Testis (tissue), 3 donors: Measurements from ENCODE around the gene CARMIL3. TPM values are rescaled to one million over a fixed set of nuclear protein-coding genes. Genes with fewer than 3 reads are reported as not detected.
A peak's percentile ranks its signal among the peaks of the same experiment; 100 is the strongest.

Experiments
- DNase-seq: peaks from one replicate; pipeline ENCODE4 v3.0.0-alpha.2; 2019
- H3K27ac ChIP-seq, 2 donors: fragments of 200-600 bp; sonication (generic); one replicate each; pipeline ENCODE4 v1.5.1; 2019
- H3K27me3 ChIP-seq: fragments of 200-600 bp; sonication (generic); one replicate; pipeline ENCODE4 v1.5.1; 2019
- H3K36me3 ChIP-seq: fragments of 200-600 bp; sonication (generic); one replicate; pipeline ENCODE4 v1.5.1; 2017; ENCODE audit warnings: low read depth; ENCODE audit errors: missing control alignments
- H3K4me1 ChIP-seq: fragments of 200-600 bp; sonication (generic); one replicate; pipeline ENCODE4 v1.5.1; 2019
- H3K4me3 ChIP-seq, 2 donors: fragments of 200-600 bp; sonication (generic); one replicate each; pipeline ENCODE4 v1.5.1; 2017 to 2019
- H3K9me3 ChIP-seq: fragments of 200-600 bp; sonication (generic); one replicate; pipeline ENCODE4 v1.5.1; 2017
- POLR2A ChIP-seq: fragments of 450-650 bp; IDR thresholded peaks from one replicate; pipeline ENCODE4 v1.6.1; 2017; ENCODE audit warnings: antibody characterized with exemption, mild to moderate bottlenecking, moderate library complexity
- WGBS, 2 donors: methylation state at CpG; one replicate each; pipeline ENCODE4 v1.1.5; 2018; 5-methylcytosine and 5-hydroxymethylcytosine counted together
- intact Hi-C: fragments of 100-400 bp; cut with DNase I; formaldehyde crosslinking; loops from one replicate; pipeline ENCODE4 v1.15.1; 2023; ENCODE audit warnings: low total_unique reads
- polyA plus RNA-seq: library from polyadenylated mRNA; stranded (reverse); fragments of 350-450 nt; fragmentation: Illumina TruSeq; extraction: RNeasy Lipid Tissue Mini Kit (QIAGEN cat#74804); gene quantifications from one replicate; pipeline ENCODE4 v1.2.3, GENCODE V29; 2014; ENCODE audit warnings: low read depth, low replicate concordance; ENCODE audit not compliant: insufficient read depth
- total RNA-seq, 2 donors: library from RNA; depleted of rRNA; stranded (reverse); fragments of >200 nt; gene quantifications; one replicate each; pipeline ENCODE4 v1.2.3, GENCODE V29; 2016
- TF ChIP-seq, protein P1 (sequence below), 3 experiments: fragments of 450-650 bp in 2 of 3; fragments of 200-600 bp in 1 of 3; sonication (generic) in 1 of 3; IDR thresholded peaks; one replicate each; pipeline ENCODE4 v1.5.1; 2016 to 2019; ENCODE audit warnings: antibody characterized with exemption in 3 of 3, mild to moderate bottlenecking in 2 of 3, moderate library complexity in 1 of 3

CARMIL3 gene
- total and polyA plus RNA-seq, 3 donors from 2014 or later = 6.8 to 8.6 (median 7.7) TPM

DNA sequence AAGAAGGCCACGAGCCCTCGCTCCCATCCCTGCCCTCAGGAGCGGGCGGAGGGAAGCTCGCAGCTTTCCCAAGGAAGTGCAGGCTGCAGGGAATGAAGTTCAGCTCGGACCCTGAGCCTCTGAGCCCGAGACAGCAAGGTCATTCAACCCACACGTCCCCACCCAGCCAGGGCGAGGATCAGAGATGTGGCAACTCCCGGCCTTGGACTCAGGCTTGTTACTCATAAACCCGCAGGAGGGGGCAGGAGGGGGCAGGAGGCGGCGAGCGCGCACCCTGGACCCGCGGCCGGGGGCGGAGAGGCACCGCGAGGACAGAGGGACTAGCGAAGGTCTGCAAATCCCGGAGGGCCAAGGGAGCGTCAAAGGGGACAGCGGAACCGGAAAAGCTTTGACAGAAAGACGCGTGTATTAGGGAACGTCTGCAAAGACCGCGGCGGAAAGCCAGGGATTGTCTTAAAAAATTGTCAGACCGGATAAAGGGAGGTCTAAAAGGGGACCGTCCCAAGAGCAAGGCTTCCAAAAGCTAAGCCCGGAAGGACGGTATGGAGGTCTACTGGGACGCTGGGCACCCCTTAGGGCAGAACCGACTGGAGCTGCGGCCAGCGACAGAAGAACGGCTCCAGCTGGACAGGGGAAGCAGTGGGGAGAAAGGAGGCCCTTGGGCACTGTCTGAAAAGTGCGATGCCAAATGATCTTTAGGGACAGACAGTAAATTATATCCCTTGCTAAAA lies 62.2 kb downstream of the CARMIL3 start:
- no peaks in the 10 kb centered on the region for H3K27me3 ChIP-seq
- peaks cover 9% of the 10 kb centered on the region for H3K4me1 ChIP-seq
- peak overlapping the region; percentile 99 to 100 for H3K27ac ChIP-seq
- H3K36me3 ChIP-seq = no peaks in the 10 kb centered on the region
- intact Hi-C loops = no loop called here
- TF ChIP-seq POLR2A = no peak
- TF ChIP-seq, protein P1, sequence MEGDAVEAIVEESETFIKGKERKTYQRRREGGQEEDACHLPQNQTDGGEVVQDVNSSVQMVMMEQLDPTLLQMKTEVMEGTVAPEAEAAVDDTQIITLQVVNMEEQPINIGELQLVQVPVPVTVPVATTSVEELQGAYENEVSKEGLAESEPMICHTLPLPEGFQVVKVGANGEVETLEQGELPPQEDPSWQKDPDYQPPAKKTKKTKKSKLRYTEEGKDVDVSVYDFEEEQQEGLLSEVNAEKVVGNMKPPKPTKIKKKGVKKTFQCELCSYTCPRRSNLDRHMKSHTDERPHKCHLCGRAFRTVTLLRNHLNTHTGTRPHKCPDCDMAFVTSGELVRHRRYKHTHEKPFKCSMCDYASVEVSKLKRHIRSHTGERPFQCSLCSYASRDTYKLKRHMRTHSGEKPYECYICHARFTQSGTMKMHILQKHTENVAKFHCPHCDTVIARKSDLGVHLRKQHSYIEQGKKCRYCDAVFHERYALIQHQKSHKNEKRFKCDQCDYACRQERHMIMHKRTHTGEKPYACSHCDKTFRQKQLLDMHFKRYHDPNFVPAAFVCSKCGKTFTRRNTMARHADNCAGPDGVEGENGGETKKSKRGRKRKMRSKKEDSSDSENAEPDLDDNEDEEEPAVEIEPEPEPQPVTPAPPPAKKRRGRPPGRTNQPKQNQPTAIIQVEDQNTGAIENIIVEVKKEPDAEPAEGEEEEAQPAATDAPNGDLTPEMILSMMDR (IDR thresholded peaks at IDR 0.05) = peak in 1 of 3 experiments; percentile 9
- peak; percentile 88 for DNase-seq
- 0 to 1% methylated on average over 24 to 42 of the region's 42 CpGs for WGBS, 2 donors
- H3K9me3 ChIP-seq = no peaks in the 10 kb centered on the region
- H3K4me3 ChIP-seq = peak overlapping the region; percentile 68 to 76

DNA sequence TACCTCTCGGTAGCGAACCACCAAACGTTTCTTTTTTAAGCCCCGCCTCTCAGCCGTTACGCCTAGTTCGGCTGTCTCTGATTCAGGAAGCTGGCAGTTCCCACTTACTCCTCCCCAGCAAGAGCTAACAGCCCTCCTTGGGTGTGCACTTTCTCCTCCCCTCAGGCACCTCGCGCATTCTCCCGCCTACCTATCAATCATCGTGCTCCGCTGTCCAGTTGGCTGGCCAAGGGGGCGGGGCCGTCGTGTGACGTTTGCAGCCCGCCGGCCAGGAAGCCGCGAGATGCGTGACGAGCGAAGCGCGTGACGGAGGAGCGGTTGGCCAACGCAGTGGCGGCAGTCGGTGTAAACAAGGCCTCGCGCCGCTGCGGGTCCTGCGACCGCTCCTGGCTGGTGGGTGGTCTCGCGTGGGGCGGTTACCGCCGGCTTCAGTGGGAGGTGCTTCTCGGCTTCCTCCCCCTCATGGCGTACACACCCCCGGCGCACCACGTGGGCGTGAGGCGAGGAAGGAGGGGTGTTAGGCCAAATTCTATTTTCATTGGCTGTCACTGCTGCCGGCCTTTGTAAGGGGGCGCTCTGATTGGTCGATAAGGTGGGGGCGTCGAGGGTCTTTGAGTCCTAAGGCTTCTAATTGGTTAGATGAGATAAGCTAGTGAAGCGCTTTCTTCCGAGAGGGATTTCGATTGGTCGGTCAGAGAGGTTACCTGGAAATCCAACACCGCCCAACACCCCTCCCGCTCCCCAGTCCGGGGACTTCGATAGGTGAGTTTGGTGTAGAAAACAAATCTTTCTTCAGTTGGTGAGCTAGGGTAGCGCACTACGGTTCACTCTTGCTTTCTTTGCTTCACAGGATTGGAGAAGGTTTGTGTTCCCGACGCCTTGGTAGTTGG lies 63.0 kb downstream of the CARMIL3 start, which contains the start of the genes DCAF11 and NRL:
DCAF11 (plus strand) TSS at position 246 of the 890 bp plus-strand sequence. CDS start 818 bp downstream, outside the sequence.
NRL (minus strand) TSS at position 418 of the 890 bp plus-strand sequence. CDS start 32,101 bp downstream, outside the sequence.
- TF ChIP-seq POLR2A = no peak
- TF ChIP-seq, protein P1 (IDR thresholded peaks at IDR 0.05) = peak in 1 of 3 experiments; percentile 19
- Histone ChIP-seq H3K4me3 (peak within 1 kb of the TSS; percentile 68 to 76), H3K27ac (peak within 1 kb of the TSS; percentile 99 to 100), H3K4me1 (peaks cover 9% of the 10 kb centered on the region), H3K36me3 (no peaks in the 10 kb centered on the region), H3K9me3 (no peaks in the 10 kb centered on the region), H3K27me3 (no peaks in the 10 kb centered on the region)
- WGBS, 2 donors = 1 to 2% methylated on average over 26 to 59 of the region's 65 CpGs
- intact Hi-C loops = no loop called here
- peak; percentile 99 for DNase-seq

DNA sequence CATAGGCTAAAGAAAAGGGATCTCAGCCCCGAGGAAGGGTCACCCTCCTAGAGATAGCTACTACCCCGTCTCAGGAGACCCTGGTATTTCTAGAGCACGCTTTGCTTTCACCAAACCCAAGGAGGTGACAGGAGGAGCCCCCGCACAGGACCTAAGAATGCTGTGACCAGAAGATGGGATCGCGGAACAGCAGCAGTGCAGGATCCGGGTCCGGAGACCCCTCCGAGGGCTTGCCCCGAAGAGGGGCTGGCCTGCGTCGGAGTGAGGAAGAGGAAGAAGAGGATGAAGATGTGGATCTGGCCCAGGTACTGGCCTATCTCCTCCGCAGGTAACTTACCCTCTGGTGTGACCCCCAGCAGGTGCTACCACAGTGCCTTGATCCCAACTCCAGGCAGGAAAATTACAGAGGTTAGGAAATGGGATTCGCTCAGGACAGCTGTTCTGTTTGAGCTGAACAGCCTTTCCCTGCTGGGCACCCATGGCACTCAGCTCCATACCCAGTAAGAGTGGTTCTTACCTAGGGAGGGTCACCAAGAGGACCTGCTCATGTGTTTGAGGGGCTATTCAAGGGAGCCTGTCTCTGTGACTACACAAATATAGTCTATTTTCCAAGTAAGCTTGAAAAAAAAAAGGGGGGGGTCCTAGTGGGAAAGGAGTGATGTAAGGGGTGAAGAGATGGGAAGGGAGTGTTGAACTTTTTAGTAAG lies 63.8 kb downstream of the CARMIL3 start:
- Histone ChIP-seq H3K36me3 (no peaks in the 10 kb centered on the region), H3K4me1 (peaks cover 9% of the 10 kb centered on the region), H3K9me3 (no peaks in the 10 kb centered on the region), H3K4me3 (peak overlapping the region; percentile 68 to 76), H3K27ac (peak overlapping the region; percentile 99 to 100), H3K27me3 (no peaks in the 10 kb centered on the region)
- intact Hi-C loops = no loop called here
- DNase-seq = no peak
- WGBS, 2 donors = 3 to 4% methylated on average over 5 to 14 of the region's 14 CpGs
- TF ChIP-seq POLR2A = no peak
- TF ChIP-seq, protein P1 (IDR thresholded peaks at IDR 0.05) = no peak

DNA sequence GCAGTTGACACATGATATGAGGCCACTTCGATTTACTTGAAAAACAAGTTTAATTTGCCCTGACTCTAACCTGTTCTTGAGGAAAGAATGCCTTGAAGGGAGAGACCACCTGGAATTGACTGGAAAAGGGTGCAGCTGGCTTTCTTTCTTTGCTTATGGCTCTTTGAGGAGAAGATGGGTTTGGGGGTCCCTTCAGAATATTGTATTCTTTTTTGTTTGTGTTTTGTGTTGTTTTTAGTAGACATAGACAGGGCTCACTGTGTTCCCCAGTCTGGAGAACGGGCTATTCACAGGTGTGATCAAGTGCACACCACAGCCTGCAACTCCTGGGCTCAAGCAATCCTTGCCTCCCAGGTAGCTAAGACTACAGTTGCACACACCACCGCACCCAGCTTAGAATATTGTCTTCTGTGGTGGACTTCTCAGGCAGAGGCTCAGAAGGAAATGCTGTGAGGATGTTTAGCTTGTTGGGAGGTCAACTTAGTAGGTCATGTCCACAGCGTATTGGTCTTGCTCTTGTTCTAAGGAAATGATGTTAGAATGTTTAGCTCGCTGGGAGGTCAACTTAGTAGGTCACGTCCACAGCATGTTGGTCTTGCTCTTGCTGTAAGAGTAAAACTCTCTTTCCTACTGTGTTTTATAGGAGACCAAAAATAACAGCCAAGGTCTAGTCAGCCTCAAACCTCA lies 64.5 kb downstream of the CARMIL3 start:
- no peak for DNase-seq
- Histone ChIP-seq H3K4me3 (peak overlapping the region in 1 of 2 donors; percentile 68), H3K27ac (no peak overlapping the region), H3K9me3 (no peaks in the 10 kb centered on the region), H3K36me3 (no peaks in the 10 kb centered on the region), H3K27me3 (no peaks in the 10 kb centered on the region), H3K4me1 (peaks cover 9% of the 10 kb centered on the region)
- TF ChIP-seq, protein P1 (IDR thresholded peaks at IDR 0.05) = no peak
- TF ChIP-seq POLR2A = no peak
- intact Hi-C loops = no loop called here
- 75 to 92% methylated on average over 6 of the region's 6 CpGs for WGBS, 2 donors
